KMS-11 (cell line): Measurements from ENCODE around the gene MTREX.

ENCODE experiments used
- H2AFZ ChIP-seq: fragments of 200-600 bp; sonication (generic); 2 replicates; pipeline ENCODE4 v1.6.1; 2016; ENCODE audit warnings: antibody characterized with exemption, mixed run types, low read depth
- H3K27ac ChIP-seq: fragments of 200-600 bp; sonication (generic); 2 replicates; pipeline ENCODE4 v1.6.1; 2016; ENCODE audit warnings: mild to moderate bottlenecking, mixed run types
- H3K27me3 ChIP-seq: fragments of 200-600 bp; sonication (generic); 2 replicates; pipeline ENCODE4 v1.6.1; 2017; ENCODE audit warnings: mild to moderate bottlenecking, low read depth, mixed run types, moderate library complexity; ENCODE audit not compliant: insufficient read depth
- H3K36me3 ChIP-seq: fragments of 200-600 bp; sonication (generic); 2 replicates; pipeline ENCODE4 v1.6.1; 2017; ENCODE audit warnings: mild to moderate bottlenecking, mixed run types; ENCODE audit not compliant: insufficient read depth
- H3K4me1 ChIP-seq: fragments of 200-600 bp; sonication (generic); 2 replicates; pipeline ENCODE4 v1.6.1; 2016; ENCODE audit warnings: mild to moderate bottlenecking, low read depth, mixed run types; ENCODE audit not compliant: poor library complexity, severe bottlenecking
- H3K4me2 ChIP-seq: fragments of 200-600 bp; sonication (generic); 2 replicates; pipeline ENCODE4 v1.7.0; 2016; ENCODE audit warnings: mild to moderate bottlenecking, mixed run types
- H3K4me3 ChIP-seq: fragments of 200-600 bp; sonication (generic); IDR thresholded peaks from 2 replicates; pipeline ENCODE4 v1.6.1; 2017; ENCODE audit warnings: low read depth, low read length, mixed read lengths; ENCODE audit not compliant: insufficient read depth
- H3K79me2 ChIP-seq: fragments of 200-600 bp; sonication (generic); 2 replicates; pipeline ENCODE4 v1.6.1; 2016; ENCODE audit warnings: low read depth, mixed run types; ENCODE audit not compliant: insufficient read depth
- H3K9ac ChIP-seq: fragments of 200-600 bp; sonication (generic); 2 replicates; pipeline ENCODE4 v1.6.1; 2016; ENCODE audit warnings: mild to moderate bottlenecking, mixed run types
- H4K20me1 ChIP-seq: fragments of 200-600 bp; sonication (generic); 2 replicates; pipeline ENCODE4 v1.6.1; 2016; ENCODE audit warnings: mild to moderate bottlenecking, mixed run types; ENCODE audit not compliant: insufficient read depth
- TF ChIP-seq, protein P1 (sequence below): fragments of 200-600 bp; sonication (generic); conservative IDR thresholded peaks from 2 replicates; pipeline ENCODE4 v1.6.1; 2017; ENCODE audit warnings: low read depth, mild to moderate bottlenecking, antibody characterized with exemption, low read length, moderate library complexity, mixed read lengths

MTREX gene

GRCh38 chr5:55441107-55441771 is 133.4 kb downstream of the MTREX start:
- H3K4me2 ChIP-seq = no peak overlapping the region
- TF ChIP-seq, protein P1, sequence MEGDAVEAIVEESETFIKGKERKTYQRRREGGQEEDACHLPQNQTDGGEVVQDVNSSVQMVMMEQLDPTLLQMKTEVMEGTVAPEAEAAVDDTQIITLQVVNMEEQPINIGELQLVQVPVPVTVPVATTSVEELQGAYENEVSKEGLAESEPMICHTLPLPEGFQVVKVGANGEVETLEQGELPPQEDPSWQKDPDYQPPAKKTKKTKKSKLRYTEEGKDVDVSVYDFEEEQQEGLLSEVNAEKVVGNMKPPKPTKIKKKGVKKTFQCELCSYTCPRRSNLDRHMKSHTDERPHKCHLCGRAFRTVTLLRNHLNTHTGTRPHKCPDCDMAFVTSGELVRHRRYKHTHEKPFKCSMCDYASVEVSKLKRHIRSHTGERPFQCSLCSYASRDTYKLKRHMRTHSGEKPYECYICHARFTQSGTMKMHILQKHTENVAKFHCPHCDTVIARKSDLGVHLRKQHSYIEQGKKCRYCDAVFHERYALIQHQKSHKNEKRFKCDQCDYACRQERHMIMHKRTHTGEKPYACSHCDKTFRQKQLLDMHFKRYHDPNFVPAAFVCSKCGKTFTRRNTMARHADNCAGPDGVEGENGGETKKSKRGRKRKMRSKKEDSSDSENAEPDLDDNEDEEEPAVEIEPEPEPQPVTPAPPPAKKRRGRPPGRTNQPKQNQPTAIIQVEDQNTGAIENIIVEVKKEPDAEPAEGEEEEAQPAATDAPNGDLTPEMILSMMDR = no peak

GRCh38 chr5:55441954-55442353 is 134.2 kb downstream of the MTREX start:
- no peak overlapping the region for H2AFZ ChIP-seq
- H3K27me3 ChIP-seq = no peaks in the 10 kb centered on the region
- no peak overlapping the region for H3K9ac ChIP-seq
- no peak overlapping the region for H3K4me2 ChIP-seq
- no peaks in the 10 kb centered on the region for H3K36me3 ChIP-seq
- H3K4me1 ChIP-seq = peaks cover 21% of the 10 kb centered on the region
- H4K20me1 ChIP-seq = no peaks in the 10 kb centered on the region
- H3K27ac ChIP-seq = no peak overlapping the region
- no peak overlapping the region for H3K4me3 ChIP-seq
- no peaks in the 10 kb centered on the region for H3K79me2 ChIP-seq
- TF ChIP-seq, protein P1 = no peak

More at GRCh38 chr5:55441107-55441771, 133.4 kb downstream of the MTREX start:
- Histone ChIP-seq H3K4me1 (peaks cover 21% of the 10 kb centered on the region), H3K4me3 (no peak overlapping the region), H3K9ac (no peak overlapping the region), H2AFZ (no peak overlapping the region), H3K79me2 (no peaks in the 10 kb centered on the region), H3K27me3 (no peaks in the 10 kb centered on the region), H3K36me3 (no peaks in the 10 kb centered on the region), H4K20me1 (no peaks in the 10 kb centered on the region), H3K27ac (no peak overlapping the region)

- Histone ChIP-seq H3K27ac (no peak overlapping the region), H4K20me1 (no peaks in the 10 kb centered on the region), H3K36me3 (no peaks in the 10 kb centered on the region), H3K27me3 (no peaks in the 10 kb centered on the region), H2AFZ (no peak overlapping the region), H3K4me3 (no peak overlapping the region), H3K9ac (no peak overlapping the region), H3K79me2 (no peaks in the 10 kb centered on the region), H3K4me2 (no peak overlapping the region), H3K4me1 (no peaks in the 10 kb centered on the region)
- TF ChIP-seq, protein P1 = no peak
These were observed 138.0 kb downstream of the MTREX start for GRCh38 chr5:55445791-55446190.

DNA sequence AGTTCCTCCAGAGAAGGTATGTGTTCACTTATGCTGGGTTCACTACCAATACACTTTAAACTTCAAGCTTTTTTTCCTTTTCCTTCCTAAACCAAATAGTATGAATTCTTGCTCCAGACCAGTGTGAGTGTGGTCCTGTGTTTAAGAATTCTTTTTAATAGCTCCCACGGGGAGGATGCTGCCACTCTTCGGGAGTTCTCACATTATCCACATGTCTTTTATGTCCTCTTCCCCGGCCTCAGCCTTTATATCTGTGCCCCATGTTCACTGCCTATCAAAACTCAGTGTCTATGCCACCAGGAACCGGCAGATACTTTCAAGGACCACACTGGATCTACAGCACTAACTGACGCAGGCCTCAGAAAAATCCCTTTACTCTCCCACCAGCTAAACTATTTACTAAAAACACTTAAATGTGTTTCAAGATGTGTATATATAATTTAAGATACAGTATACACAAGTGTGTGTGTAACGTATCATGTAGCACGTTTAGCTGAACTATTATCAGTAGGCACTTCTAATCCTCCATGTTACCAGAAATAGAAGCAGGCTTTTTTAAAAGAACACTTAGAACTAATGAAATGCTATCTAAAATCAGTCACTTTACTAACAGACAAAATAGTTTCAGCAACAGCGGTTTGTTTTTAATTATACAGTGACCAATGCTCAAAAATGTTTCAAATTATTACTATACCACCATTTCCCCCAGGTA is 139.0 kb downstream of the MTREX start:
- no peak overlapping the region for H3K9ac ChIP-seq
- TF ChIP-seq, protein P1 = no peak
- H3K4me1 ChIP-seq = no peaks in the 10 kb centered on the region
- H3K27me3 ChIP-seq = no peaks in the 10 kb centered on the region
- H3K4me2 ChIP-seq = no peak overlapping the region
- no peak overlapping the region for H3K4me3 ChIP-seq
- H4K20me1 ChIP-seq = no peaks in the 10 kb centered on the region
- H2AFZ ChIP-seq = no peak overlapping the region
- no peaks in the 10 kb centered on the region for H3K36me3 ChIP-seq
- H3K79me2 ChIP-seq = no peaks in the 10 kb centered on the region
- H3K27ac ChIP-seq = no peak overlapping the region
